ENCODE data around the gene VWC2. TPM values are rescaled to one million over a fixed set of nuclear protein-coding genes. Genes with fewer than 3 reads are reported as not detected.

Gene VWC2
- total RNA-seq, 4 donors from 2014 or later = under 0.01 to 0.16 (median 0.06) TPM; not detected in 1

DNA sequence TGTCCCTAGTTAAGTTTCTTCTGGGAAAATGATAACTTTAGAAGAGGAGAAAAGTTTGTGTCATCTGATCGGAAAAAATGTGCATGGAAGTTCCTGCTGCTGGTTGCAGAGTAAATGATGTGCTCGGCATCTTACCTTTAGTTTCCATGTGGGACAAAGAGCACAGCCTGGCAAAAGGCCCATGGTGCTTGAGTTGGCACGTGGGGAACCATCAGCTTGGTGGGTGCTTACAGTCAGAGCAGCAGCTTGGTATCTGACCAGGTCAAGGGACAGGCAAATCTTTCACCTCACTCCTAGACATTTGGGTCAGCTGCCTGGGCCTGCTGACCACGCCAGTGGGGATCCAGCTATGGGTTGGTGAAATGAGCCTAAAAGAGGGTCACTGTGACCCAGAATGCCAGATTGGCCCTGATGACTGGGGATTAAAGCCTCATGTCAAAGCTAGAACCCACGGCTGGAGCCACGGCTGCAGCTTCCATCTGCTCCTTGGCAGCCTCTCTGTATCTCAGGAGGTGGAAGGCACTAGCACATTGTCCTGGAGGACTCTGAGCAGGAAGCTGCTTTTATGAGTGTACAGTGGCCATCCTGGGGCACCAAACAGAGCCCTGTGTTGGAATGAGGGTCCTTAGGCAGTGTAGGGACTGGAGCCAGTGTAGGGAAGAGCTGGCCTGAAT, 24.7 kb downstream of the VWC2 start:
- DNase-seq (ENCODE audit: low spot score) (no peak), ATAC-seq (ENCODE audit: low FRiP score) (no peak)
- TF ChIP-seq, protein P1, sequence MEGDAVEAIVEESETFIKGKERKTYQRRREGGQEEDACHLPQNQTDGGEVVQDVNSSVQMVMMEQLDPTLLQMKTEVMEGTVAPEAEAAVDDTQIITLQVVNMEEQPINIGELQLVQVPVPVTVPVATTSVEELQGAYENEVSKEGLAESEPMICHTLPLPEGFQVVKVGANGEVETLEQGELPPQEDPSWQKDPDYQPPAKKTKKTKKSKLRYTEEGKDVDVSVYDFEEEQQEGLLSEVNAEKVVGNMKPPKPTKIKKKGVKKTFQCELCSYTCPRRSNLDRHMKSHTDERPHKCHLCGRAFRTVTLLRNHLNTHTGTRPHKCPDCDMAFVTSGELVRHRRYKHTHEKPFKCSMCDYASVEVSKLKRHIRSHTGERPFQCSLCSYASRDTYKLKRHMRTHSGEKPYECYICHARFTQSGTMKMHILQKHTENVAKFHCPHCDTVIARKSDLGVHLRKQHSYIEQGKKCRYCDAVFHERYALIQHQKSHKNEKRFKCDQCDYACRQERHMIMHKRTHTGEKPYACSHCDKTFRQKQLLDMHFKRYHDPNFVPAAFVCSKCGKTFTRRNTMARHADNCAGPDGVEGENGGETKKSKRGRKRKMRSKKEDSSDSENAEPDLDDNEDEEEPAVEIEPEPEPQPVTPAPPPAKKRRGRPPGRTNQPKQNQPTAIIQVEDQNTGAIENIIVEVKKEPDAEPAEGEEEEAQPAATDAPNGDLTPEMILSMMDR (IDR thresholded peaks at IDR 0.05) = no peak

DNA sequence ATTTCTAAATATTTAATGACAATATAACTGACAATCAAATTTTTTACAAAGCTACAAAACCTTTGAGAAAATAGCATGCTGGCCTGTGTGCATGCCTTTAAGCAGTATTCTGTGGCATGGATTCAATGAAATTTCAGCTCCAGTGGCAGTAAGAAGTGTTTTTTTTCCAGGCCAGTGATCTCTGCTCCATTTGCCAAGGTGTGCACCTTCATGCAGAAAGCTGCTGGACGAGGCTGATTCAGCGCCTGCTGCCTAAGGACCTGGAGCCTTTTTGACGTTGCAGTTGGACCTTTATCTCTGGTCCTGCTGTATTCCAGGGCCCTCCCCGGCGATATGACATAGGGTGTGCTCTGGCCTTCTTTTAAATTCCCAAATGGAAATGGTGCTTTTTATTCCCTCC, 26.6 kb downstream of the VWC2 start:
- TF ChIP-seq, protein P1 (IDR thresholded peaks at IDR 0.05) = no peak
- no peak for ATAC-seq (ENCODE audit: low FRiP score)

DNA sequence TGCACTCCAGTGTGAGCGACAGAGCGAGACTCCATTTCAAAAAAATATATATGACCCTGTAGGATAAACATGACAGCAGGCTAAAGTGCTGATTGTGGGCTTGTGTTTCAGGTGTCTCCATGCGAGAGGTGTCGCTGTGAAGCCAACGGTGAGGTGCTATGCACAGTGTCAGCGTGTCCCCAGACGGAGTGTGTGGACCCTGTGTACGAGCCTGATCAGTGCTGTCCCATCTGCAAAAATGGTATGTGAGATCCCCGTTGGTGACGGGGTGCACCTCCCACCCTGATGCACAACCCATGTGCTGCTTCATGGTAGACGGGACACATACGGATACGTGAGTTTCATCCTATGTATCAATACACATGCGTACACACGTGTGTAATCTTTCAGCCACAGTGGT, 29.2 kb downstream of the VWC2 start:
- TF ChIP-seq, protein P1 (IDR thresholded peaks at IDR 0.05) = no peak
- ATAC-seq (ENCODE audit: low FRiP score) (no peak), DNase-seq (ENCODE audit: low spot score) (no peak)

More for the DNA sequence above, 26.6 kb downstream of the VWC2 start:
- no peak for DNase-seq (ENCODE audit: low spot score)

DNA sequence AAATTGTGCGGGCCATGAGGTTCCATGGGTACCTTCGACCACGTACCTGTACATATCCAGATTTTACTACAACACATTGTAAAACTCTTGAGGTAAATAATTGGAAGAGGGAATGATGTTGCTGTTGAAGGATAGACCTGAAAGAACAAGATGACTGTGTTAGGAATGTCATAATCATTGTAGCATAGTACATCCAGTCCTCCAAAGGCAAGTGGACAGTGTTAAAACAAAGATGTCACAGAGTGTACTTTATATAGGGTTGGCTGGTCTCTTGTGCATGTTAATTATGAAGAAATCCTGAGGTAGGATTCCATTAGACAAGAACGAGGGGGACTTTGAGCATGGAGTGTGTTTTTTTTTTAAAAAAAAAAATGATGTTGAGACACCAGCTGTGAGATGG, 30.4 kb downstream of the VWC2 start:
- TF ChIP-seq, protein P1 (IDR thresholded peaks at IDR 0.05) = no peak
- DNase-seq (ENCODE audit: low spot score) (no peak), ATAC-seq (ENCODE audit: low FRiP score) (no peak)

DNA sequence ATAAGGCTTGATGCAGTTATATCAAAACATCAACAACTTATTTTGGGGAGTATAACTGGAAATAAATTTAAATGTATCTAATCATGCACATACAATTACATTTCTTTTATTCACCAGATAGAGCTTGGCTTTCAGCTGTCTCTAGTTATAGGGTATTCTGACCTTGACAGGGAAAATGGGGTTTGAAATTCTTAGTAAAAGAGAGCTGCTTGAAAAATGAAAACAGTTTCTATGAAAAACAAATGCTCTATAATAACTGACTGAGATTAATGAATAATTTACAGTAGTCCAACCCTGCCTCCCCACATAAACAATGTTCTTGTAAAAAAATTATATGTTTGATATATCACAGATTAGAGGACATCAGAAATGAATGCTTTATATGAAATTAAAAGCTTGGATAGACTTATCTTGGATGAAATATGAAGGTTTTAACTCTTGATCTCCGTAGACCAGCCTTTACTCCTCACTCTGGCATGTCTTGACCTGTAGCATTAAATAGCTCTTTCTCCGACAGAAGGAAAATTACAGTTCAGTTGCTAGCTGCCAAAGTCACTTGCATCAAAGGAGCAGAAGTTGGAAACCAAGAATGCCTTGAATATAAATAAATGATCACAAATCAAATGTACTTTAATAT, 32.1 kb downstream of the VWC2 start:
- ATAC-seq (ENCODE audit: low FRiP score) = no peak

DNA sequence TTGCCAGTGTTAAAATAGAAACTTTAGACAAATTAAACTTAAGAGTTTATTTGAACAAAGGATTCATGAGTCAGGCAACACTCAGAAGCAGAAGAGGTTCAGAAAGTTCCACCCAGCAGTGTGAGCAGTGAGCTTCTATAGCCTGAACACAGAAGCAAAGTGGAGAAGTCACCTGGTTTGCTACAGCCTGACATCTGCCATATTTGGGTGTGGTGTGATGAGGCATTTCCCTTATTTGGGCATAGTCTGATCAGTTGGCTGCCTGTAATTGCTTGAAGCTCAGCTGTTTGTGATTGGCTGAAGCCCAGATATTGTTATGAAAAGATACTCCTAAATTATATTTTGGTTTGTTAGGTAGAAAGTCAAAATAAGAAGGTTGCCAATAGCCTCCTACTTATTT, 39.1 kb downstream of the VWC2 start:
- TF ChIP-seq, protein P1 (IDR thresholded peaks at IDR 0.05) = no peak
- DNase-seq (ENCODE audit: low spot score) = no peak
- no peak for ATAC-seq (ENCODE audit: low FRiP score)

More for the DNA sequence above, 32.1 kb downstream of the VWC2 start:
- TF ChIP-seq, protein P1 (IDR thresholded peaks at IDR 0.05) = no peak
- DNase-seq (ENCODE audit: low spot score) = no peak

DNA sequence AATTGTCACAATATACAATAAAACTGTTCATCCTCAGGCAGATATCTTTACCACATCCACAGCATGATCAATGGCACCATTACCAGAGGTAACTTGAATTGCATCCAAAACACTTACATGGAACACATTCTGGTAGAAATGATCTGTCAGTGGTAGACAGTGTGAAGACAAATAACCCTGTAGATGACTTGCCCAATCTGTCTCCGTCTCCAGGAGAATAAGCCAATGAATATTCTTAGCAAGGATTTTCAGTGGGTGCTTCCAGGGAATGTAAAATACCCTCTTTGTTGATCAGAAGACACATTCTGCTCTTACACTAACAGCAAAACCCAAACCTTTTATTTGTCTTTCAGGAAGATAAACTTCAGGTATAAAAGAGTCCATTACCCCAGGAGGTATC, 43.8 kb downstream of the VWC2 start:
- no peak for DNase-seq (ENCODE audit: low spot score)
- no peak for ATAC-seq (ENCODE audit: low FRiP score)
- TF ChIP-seq, protein P1 (IDR thresholded peaks at IDR 0.05) = no peak
